Activated T-cell treated with anti-CD3 and anti-CD28 coated beads, Interleukin-2, amount 50 U/mL, for 1 hour (primary cell): Measurements from ENCODE around the gene BCAP29.
"Not testable (repeated sequence)": the region's sequence is repeated elsewhere in the genome, so short reads cannot be mapped to it uniquely, and the experiment has no call there.

ENCODE experiments used
- DNase-seq: peaks from one replicate; pipeline ENCODE4 v3.0.0-alpha.2; 2020

The BCAP29 gene

DNA sequence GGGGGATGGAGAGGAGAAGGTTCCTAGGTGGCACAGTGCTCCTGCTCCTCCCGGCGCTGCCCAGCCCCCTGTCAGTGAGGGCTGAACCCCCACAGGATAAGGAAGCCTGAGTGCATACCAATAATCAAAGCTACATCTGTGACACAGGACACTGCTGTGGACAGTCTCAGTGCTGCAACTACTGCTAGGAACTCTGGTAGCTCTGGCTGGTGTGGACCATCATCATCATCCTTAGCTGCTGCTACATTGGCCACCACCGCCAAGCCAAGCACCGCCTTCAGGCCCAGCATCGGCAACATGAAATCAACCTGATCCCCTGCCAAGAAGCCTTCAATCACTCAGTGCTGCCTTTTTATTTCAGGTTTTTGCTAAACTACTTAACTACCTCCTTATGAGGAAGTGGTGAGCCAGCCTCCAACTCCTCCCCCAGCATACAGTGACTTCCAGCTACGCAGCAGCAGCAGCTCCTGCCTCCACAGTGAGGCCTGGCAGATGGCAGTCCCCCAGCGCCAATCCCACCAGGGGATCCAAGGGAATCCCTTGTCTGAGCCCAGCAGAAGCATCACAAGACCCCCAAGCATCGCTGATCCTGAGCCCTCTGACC is 48.5 kb downstream of the BCAP29 start:
- no peak for DNase-seq

DNA sequence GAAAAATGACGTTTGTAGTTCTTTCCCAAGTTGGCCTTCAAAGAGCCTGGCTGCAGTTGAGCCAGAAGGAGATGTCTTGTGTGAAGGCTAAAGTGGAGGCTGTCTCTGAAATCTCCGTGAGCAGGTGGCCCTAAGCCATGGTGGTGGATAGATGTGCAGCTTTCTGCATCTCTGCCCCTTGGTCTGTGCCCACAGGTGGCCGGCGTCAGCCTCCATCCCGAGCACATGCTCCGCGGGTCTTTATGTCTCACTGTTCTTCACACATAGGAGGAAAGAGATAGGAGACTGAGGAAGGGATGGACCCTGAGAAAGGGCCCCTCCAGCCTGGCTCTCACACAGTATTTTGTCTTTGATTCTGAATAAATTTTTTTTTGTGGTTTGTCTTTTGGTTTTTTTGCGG is 50.3 kb downstream of the BCAP29 start:
- DNase-seq, result no peak

DNA sequence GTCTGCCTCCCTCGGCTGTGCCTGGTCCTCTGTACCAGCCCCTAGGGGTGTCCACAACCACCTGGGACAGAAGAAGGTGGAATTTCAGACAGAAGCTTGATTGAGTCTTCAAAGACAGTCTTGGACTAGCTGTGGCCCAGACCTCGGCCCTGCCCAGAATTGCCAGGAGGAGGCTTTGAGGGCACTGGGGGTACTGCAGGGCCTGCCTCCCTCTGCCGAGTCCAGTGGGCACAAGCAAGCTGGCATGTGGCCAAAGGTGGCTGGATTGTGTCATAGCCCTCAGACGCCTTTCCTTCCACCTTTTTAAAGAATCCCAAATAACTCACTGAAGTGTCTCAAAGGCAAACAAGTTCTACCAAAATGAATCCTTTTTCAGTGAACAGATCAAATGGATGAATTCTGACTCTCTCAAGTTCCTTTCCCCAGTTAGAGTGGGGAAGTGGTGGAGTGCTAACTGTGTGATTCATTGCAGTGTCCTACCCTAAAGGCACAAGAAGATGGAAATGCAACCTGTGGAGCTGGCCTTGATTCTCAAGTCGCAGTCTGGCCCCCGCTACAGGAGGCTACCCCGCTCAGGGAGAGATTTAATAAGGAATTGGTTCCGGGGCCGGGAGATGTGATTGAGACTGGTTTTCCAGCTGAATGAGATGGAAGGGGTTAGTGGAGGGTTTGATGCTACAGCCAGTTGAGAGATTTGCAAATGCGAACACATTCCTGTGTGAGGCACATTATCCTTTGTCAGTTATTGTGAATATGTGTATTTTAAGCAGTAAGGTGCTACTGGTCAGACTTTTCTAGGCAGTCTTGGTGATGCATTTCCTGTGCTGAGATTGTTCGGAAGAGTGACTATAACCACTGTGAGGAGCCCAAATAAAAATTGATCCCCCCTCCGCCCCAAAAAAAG is 51.8 kb downstream of the BCAP29 start:
- no peak for DNase-seq

DNA sequence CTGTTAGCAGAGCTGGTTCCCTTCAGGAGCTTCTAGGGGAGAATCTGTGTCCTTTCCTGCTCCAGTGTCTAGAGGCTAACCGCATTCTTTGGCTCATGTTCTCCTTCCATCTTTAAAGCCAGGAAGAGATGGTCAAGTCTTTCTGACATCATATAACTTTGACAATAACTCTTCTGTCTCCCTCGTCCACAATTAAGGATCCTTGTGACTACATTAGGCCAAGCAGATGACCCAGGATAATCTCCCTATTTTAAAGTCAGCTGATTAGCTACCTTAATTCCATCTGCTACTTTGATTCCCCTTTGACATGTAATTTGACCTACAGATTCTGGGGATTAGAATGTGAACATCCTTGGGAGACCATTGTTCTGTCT is 52.4 kb downstream of the BCAP29 start:
- DNase-seq, result no peak

DNA sequence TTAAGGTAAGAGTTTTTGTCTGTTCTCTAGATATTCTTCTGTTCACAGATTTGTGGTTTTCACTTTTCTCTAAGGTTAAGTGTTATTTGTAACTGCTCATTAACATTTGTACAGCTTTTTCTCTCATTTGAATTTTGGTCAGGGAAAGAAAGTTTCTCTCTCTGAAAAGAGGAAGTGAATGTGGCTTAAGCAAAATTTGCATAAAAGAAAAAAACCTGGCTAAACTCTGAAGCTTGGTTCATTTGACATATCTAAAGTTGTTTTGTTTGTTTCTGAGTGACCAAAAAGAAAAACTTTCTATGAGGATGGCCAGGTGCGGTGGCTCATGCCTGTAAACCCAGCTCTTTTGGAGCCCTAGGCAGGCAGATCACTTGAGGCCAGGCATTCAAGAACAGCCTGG is 58.5 kb downstream of the BCAP29 start:
- no peak for DNase-seq

DNA sequence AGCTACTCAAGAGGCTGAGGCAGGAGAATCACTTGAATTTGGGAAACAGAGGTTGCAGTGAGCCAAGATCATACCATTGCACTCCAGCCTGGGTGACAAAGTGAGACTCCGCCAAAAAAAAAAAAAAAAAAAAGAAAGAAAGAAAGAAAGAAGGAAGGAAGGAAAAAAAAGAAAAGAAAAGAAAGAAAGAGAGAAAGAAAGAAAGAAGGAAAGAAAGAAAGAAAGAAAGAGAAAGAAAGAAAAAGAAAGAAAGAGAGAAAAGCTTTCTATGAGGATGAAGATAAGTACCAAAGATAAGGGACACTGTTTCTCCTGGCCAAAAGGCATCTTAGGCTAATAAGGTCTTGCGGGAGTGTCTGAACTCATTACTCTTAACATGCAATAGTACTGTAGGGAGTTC is 59.0 kb downstream of the BCAP29 start:
- DNase-seq, result not testable (repeated sequence)

DNA sequence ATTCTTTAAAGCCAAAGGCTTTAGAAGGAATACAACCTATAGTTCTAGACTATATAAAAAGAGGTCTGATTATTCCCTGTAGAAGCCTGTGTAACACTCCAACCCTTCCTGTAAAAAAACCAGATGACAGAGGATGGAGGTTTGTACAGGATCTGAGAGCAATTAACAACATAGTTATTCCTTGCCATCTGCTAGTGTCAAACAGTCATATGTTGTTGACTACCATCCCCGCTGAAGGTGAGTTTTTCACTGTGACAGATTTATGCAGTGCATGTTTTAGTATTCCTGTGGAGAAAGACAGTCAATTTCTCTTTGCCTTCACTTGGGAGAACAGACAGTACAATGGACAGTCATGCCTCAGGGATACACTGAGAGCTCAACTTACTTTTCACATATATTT is 61.6 kb downstream of the BCAP29 start:
- no peak for DNase-seq

DNA sequence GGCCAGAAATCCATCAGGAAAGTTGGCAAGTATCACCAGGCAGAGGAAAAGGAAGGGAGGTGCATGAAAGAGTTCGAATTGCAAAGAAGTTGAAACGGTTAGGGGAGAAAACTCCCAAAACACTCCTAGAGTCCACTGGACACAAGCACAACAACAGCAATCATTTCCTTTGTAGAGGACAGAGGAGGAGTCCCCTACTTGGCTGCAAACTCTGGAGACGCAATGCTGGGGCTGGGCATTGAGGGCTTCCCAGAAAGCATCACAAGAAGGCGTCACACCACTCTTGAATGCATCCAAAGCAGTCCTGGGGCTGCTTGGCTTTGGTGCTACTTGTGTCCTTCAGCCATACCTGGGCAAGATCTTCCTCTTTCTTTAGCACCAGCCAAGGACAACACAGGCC is 62.5 kb downstream of the BCAP29 start:
- no peak for DNase-seq

DNA sequence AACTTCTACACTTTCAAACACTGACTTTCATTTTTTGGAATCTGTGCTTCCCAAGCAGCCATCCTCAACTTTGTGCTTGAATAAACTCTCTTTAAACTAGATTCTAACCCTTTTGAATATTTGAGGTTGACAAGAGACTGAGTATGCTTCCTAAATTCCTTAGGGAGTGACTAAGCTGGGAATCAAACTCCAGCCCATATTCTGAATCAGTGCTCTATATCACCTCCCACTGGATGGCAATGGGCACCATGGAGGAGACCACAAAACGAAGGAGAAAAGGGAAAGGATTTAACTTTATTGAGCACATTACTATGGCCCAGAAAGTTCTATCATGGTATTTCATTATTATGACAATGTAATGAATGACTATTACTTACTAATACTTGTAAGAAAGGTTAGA is 63.4 kb downstream of the BCAP29 start:
- no peak for DNase-seq

DNA sequence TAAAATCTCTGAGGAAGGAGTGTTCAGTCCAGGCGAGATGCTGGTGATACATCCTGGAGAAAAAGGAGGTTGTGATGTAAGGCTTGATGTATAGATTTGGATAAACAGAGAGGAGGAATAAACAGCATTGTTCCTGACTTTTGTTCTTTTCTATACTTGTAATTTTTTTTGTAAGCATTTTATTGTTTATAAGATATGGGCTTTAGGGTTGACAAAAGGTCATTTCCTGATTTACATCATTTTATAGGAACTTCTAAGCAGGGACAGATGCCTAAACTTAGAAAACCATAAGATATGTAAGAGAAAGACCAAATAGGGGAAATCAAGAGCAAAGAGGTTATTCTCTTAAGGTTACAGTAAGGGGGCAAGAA is 63.9 kb downstream of the BCAP29 start:
- no peak for DNase-seq

DNA sequence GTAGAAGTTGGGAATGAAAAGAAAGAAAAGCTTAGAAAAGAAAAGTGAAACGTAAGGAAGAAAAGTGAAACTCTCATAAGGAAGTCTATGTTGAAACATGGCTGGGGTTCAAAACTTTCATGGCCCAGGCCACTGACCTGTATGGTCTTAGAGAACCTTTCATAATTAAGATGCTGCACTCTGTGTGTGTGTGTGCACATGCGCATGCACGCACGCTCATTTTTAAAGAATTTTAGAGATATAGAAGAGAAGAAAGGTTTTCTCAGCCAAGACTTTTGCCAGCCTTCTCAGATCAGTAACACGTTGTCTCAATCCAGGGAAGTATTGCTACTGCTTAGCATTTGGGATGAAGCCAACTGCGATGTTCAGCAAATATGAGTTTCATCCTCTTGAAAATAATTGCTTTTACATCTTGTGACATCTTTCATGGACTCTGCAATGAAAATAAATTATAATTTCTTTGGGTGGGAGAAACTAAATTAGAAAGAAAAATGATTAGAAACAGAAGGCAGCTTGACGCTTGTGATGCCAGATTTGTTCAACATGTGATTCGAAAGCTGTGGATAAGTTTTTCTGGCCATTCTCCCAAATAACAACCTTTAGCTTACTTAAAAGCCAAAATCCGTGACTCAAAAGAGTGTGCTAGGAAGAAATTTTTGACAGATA is 64.4 kb downstream of the BCAP29 start:
- no peak for DNase-seq

DNA sequence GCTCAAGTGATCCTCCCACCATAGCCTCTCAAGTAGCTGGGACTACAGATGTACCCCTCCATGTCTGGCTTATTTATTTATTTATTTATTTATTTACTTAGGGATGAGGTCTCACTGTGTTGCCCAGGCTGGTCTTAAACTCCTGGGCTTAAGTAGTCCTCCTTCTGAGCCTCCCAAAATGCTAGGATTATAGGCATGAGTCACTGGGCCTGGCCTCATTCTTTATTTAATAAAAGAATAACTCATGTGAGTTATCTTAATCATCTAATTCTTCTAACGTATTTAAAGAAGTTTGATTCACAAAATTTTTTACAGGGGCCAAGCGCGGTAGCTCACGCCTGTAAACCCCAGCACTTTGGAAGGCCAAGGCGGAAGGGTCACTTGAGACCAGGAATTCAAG is 72.6 kb downstream of the BCAP29 start:
- no peak for DNase-seq

DNA sequence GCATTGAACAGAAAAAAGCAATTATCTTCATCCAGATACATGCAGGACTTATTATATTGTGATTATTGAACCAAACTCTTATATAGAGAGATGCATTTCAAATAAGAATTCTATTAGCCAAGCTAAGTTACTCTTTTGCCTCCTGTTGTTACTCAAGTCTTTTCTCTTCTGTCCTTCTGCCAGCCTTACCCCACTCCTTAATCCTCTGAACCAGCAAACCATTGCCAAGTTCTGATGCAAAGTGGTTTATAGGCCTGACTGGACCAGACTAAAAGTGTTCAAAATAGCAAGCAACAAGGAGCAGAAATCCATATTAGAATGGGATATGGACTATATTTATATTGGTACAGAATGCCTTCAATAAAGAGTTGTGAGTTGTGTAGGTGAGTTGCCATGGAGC is 78.4 kb downstream of the BCAP29 start:
- no peak for DNase-seq

DNA sequence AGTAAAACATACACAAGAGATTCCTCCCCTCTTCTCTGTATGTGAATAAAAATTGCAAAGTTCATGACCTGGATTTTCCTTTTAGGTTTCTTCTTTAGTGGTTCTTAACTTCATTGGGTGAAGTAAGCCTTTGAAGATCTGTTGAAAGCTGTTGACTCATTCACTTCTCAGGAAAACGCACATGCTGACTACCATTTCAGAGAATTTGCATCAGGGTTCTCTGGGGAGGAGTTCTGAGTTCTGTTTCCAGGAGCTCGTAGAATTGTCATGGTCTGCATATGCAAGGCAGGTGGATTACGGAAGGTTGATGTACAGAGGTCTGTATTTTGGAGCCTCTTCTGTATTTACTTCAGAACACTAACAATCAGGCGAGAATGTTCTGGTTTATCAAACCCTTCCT is 79.6 kb downstream of the BCAP29 start:
- no peak for DNase-seq

DNA sequence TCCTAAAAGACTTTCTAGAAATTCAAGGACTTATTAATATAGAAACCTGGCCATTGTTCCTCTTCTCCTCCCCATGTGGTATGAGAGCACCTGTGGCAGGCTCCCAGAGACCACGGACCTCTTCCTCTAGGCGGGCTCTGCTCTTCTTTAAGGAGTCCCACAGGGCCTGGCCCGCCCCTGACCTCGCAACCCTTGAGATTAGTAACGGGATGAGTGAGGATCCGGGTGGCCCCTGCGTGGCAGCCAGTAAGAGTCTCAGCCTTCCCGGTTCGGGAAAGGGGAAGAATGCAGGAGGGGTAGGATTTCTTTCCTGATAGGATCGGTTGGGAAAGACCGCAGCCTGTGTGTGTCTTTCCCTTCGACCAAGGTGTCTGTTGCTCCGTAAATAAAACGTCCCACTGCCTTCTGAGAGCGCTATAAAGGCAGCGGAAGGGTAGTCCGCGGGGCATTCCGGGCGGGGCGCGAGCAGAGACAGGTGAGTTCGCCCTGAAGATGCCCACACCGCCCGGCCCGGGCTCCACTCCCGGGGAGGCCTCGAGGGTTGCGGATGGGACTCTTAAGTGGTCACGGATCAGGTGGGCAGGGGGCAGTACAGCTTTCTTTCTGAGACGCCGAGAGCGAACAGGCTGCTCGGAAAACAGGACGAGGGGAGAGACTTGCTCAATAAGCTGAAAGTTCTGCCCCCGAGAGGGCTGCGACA is 80.5 kb downstream of the BCAP29 start, which contains the start of gene SLC26A4:
Gene SLC26A4 (plus strand): TSS at position 448 of the 700 bp plus-strand sequence. CDS start 814 bp downstream, outside the sequence.
- peak; percentile 27 for DNase-seq

DNA sequence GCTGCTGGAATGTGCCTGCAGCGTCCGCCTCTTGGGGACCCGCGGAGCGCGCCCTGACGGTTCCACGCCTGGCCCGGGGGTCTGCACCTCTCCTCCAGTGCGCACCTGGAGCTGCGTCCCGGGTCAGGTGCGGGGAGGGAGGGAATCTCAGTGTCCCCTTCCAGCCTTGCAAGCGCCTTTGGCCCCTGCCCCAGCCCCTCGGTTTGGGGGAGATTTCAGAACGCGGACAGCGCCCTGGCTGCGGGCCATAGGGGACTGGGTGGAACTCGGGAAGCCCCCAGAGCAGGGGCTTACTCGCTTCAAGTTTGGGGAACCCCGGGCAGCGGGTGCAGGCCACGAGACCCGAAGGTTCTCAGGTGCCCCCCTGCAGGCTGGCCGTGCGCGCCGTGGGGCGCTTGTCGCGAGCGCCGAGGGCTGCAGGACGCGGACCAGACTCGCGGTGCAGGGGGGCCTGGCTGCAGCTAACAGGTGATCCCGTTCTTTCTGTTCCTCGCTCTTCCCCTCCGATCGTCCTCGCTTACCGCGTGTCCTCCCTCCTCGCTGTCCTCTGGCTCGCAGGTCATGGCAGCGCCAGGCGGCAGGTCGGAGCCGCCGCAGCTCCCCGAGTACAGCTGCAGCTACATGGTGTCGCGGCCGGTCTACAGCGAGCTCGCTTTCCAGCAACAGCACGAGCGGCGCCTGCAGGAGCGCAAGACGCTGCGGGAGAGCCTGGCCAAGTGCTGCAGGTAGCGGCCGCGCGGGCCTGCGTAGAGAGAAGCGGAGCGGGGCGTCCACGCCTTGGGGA is 81.2 kb downstream of the BCAP29 start:
- DNase-seq, result peak; percentile 44

DNA sequence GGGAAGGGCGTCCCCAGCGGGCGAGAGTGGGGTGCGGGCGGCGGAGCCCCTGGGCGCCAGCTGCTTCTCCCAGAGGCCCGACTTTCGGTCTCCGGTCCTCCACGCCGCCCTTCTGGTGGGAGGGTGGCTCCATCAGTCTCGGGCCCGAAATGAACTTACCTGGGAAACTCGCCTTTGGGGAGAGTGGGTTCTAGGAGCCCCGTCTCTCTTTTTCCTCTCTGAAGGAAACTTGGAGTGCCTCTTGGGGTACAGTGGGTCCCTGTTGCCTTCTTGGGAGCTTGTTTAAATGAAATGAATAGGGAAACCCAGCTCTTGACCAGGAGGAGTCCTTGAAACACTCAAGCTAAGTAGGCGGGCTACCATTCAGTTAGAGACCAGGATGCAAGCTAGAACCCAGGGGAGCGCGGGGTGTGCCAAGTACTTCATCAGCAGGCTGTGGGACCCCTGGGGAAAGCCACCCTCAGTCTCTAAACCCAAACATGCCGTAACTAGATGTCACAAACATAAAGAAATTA is 81.9 kb downstream of the BCAP29 start:
- no peak for DNase-seq

DNA sequence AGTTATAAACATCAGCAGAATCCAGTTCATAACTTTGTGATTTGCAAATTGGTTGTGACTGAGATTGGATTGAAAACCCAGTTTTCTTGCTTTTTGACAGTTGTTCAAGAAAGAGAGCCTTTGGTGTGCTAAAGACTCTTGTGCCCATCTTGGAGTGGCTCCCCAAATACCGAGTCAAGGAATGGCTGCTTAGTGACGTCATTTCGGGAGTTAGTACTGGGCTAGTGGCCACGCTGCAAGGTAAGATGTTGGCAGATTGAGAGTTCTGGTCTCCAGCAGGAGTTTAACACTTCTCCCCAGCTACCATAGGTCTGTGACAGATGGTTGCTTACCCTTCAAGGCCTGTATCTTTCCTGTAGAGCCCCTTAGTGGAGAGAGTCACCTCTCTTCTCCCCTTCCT is 83.2 kb downstream of the BCAP29 start:
- no peak for DNase-seq

DNA sequence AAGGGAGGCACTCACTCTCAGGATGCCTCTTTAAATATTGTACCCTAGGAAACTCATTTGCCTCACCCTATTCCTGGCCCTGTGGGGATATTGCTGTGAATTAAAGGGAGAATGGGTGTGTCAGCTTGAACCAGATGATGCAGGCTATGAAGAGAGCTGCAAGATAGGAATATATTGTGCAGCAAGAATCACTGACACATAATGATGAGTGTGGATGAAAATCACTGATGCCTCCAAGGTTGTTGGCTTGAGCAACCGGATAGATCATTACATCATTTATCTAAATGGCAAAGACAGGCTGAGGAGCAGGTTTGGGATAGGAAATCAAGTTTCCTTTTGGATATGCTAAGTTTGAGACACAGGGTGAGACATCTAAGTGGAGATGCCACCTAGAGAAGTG is 86.7 kb downstream of the BCAP29 start:
- no peak for DNase-seq

DNA sequence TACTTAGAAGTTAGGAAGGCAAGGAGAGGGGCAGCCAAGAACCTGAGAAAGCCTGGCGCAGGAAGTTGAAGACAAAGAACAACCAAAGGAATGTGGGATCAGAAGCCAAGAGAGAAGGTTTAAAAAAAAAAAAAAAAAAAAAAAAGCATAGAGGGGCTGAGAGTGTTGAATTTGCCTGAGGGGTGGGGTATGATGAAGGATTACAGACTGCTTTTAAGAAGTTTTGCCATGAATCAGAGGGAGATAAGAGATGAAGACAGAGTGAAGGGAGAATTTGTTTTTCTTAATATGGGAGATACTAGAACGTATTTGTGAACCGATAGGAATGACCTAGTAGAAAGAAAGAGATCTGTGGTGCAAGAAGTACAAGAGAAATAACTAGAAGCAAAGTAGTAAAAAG is 87.3 kb downstream of the BCAP29 start:
- no peak for DNase-seq

DNA sequence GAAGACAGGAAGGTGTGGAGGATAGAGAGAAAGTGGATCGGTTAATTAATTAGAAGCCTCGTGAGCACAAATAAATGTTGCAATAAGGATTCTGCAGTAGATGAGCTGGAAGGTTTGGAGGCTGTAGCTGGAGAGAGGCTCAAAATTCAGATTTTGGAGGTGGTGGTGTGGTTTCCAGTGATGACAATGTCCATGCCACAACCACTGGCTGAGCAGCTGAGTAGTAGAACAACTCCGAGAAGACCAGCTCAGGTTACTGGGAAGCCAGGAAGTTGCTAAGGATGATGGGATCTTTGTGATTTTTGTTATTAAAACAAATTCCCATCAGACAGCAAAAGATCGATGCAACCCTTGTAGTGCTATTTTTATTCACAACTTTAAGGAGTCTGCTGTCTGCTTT is 88.2 kb downstream of the BCAP29 start:
- no peak for DNase-seq
